Mesothelial cell of epicardium (in vitro differentiated cells): ENCODE data around the gene ANGPT4. TPM values are rescaled to one million over a fixed set of nuclear protein-coding genes. Genes with fewer than 3 reads are reported as not detected.

Experiments
- DNase-seq, 2 experiments: peaks; one replicate each; pipeline ENCODE4 v3.0.0; 2021; ENCODE audit warnings: low spot score in 2 of 2; ENCODE audit not compliant: unreplicated experiment in 2 of 2
- H3K27ac Mint-ChIP-seq: 2 replicates; pipeline ENCODE4 v1.8.0; 2021; ENCODE audit warnings: mixed read lengths
- H3K27me3 Mint-ChIP-seq: 2 replicates; pipeline ENCODE4 v1.8.0; 2021; ENCODE audit warnings: low read depth, mixed read lengths
- H3K36me3 Mint-ChIP-seq: 2 replicates; pipeline ENCODE4 v1.8.0; 2021; ENCODE audit warnings: mixed read lengths
- H3K4me1 Mint-ChIP-seq: 2 replicates; pipeline ENCODE4 v1.8.0; 2021; ENCODE audit warnings: mixed read lengths
- H3K4me3 Mint-ChIP-seq: 2 replicates; pipeline ENCODE4 v1.8.0; 2021; ENCODE audit warnings: mild to moderate bottlenecking, moderate library complexity, mixed read lengths
- H3K9me3 Mint-ChIP-seq: 2 replicates; pipeline ENCODE4 v1.8.0; 2021; ENCODE audit warnings: mixed read lengths
- total RNA-seq: library from RNA; stranded (reverse); gene quantifications from 3 replicates; pipeline ENCODE4 v1.2.1, GENCODE V29; 2021
- TF ChIP-seq, protein P1 (sequence below): fragments of 200-600 bp; sonication (generic); IDR thresholded peaks from one replicate; pipeline ENCODE4 v1.5.0; 2021; ENCODE audit warnings: antibody characterized with exemption; ENCODE audit not compliant: unreplicated experiment

Gene ANGPT4
- total RNA-seq, 1 donor from 2014 or later, result 0.31 TPM

DNA sequence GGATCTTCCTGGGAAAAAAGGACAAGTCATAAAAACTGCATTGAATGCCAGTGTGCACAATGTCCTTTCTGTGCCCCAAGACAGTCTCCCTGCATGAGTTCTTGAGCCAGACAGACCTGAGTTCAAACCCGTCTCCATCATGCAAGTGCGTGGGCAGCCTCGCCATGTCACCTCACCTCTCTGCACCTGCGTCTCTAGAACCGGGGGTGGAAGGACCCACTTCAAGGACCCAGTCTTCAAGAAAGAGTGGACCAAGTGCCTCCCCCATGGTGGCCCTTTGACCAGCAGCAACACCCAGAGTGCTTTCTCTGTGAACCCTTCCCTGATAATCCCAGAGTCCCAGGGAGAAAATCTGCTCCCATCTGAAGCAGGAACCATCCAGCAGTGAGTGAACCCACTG lies 23.5 kb upstream of the ANGPT4 start:
- Mint-ChIP-seq H3K36me3 (no peaks in the 10 kb centered on the region), H3K27ac (no peak overlapping the region), H3K27me3 (peaks cover 9% of the 10 kb centered on the region), H3K4me3 (no peak overlapping the region), H3K9me3 (peaks cover 3% of the 10 kb centered on the region), H3K4me1 (peaks cover 2% of the 10 kb centered on the region)
- TF ChIP-seq, protein P1, sequence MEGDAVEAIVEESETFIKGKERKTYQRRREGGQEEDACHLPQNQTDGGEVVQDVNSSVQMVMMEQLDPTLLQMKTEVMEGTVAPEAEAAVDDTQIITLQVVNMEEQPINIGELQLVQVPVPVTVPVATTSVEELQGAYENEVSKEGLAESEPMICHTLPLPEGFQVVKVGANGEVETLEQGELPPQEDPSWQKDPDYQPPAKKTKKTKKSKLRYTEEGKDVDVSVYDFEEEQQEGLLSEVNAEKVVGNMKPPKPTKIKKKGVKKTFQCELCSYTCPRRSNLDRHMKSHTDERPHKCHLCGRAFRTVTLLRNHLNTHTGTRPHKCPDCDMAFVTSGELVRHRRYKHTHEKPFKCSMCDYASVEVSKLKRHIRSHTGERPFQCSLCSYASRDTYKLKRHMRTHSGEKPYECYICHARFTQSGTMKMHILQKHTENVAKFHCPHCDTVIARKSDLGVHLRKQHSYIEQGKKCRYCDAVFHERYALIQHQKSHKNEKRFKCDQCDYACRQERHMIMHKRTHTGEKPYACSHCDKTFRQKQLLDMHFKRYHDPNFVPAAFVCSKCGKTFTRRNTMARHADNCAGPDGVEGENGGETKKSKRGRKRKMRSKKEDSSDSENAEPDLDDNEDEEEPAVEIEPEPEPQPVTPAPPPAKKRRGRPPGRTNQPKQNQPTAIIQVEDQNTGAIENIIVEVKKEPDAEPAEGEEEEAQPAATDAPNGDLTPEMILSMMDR, result no peak
- no peak for DNase-seq

GRCh38 chr20:934186-934840 lies 18.2 kb upstream of the ANGPT4 start:
- Mint-ChIP-seq H3K9me3 (peaks cover 31% of the 10 kb centered on the region), H3K27ac (no peak overlapping the region), H3K4me3 (no peak overlapping the region), H3K36me3 (no peaks in the 10 kb centered on the region), H3K27me3 (no peaks in the 10 kb centered on the region), H3K4me1 (no peaks in the 10 kb centered on the region)
- DNase-seq, result no peak
- TF ChIP-seq, protein P1, result no peak

DNA sequence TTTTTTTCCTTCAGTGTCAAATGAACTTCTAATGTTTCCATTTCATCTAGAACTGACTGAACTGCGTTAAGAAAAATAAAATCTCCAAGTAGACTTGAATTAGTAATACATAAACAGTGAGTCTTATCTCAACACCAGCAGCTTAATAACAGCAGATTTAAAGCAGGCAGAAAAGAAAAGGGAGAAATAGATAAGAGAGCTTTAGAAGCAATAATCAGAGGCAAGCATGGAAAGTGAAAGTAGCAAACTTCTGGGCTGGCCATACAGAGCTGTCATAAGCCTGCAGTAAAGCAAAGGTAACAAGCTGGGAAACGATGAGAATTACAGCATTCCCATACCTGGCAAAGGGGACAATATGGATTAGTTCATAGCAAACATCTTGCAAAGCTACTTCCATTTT lies 16.9 kb upstream of the ANGPT4 start:
- TF ChIP-seq, protein P1, result no peak
- no peak for DNase-seq
- Mint-ChIP-seq H3K9me3 (peaks cover 44% of the 10 kb centered on the region), H3K27me3 (no peaks in the 10 kb centered on the region), H3K4me1 (no peaks in the 10 kb centered on the region), H3K4me3 (no peak overlapping the region), H3K27ac (no peak overlapping the region), H3K36me3 (no peaks in the 10 kb centered on the region)

GRCh38 chr20:931401-931800 lies 15.3 kb upstream of the ANGPT4 start:
- no peak for DNase-seq
- TF ChIP-seq, protein P1, result no peak
- Mint-ChIP-seq H3K36me3 (no peaks in the 10 kb centered on the region), H3K27ac (no peak overlapping the region), H3K9me3 (peaks cover 50% of the 10 kb centered on the region), H3K4me3 (no peak overlapping the region), H3K27me3 (no peaks in the 10 kb centered on the region), H3K4me1 (no peaks in the 10 kb centered on the region)

DNA sequence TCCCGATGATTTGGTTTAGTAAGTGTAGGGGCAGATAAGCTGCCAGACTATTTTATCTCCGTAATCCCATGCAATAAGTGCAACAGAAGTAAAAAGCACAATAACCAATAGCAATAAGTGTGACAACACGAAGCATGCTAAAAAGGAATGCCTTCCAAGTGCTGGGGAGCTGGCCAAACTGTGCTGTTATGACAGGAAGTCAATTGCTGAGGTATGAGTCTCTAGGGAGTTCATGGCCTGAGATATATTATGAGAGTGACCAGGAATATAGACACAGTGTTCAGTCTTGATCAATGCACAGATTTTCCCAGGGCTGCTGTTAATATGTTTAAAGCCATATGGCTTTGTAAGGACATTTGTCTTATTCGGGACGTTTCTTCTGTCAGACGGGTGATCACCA lies 10.5 kb upstream of the ANGPT4 start:
- TF ChIP-seq, protein P1, result no peak

More for the DNA sequence above, 10.5 kb upstream of the ANGPT4 start:
- no peaks in the 10 kb centered on the region for H3K36me3 Mint-ChIP-seq
- peaks cover 40% of the 10 kb centered on the region for H3K9me3 Mint-ChIP-seq
- no peak overlapping the region for H3K27ac Mint-ChIP-seq
- no peak overlapping the region for H3K4me3 Mint-ChIP-seq
- no peak for DNase-seq
- H3K27me3 Mint-ChIP-seq, result no peaks in the 10 kb centered on the region
- no peaks in the 10 kb centered on the region for H3K4me1 Mint-ChIP-seq
